PC-9 (cell line): ENCODE results near the gene CAP2. TPM values are rescaled to one million over a fixed set of nuclear protein-coding genes. Genes with fewer than 3 reads are reported as not detected.

Experiments
- BruUV-seq: library from RNA; stranded (reverse); fragments of 400-500 nt; replicated peaks from 2 replicates; lab custom pipeline; 2021; lab: Mats Ljungman, UMichigan
- CTCF ChIA-PET: fragments of 300-600 bp; sonication (Branson Sonifier 250); formaldehyde crosslinking; loops from one replicate; lab custom pipeline; 2022; ENCODE audit warnings: antibody characterized with exemption; lab: Charles Lee
- POLR2A ChIA-PET: fragments of 300-600 bp; sonication (Branson Sonifier 250); formaldehyde crosslinking; loops from one replicate; lab custom pipeline; 2022; ENCODE audit warnings: antibody characterized with exemption; ENCODE audit not compliant: unreplicated experiment; lab: Charles Lee
- DNase-seq, 2 experiments: peaks; one replicate each; pipeline versions ENCODE4 v3.0.0 to v3.0.0-alpha.2; 2015 to 2022; ENCODE audit warnings: mixed read lengths in 1 of 2
- H2AFZ ChIP-seq: fragments of 200-600 bp; sonication (generic); 2 replicates; pipeline ENCODE4 v1.8.1; 2017; ENCODE audit warnings: antibody characterized with exemption
- H3F3A ChIP-seq: fragments of 200-600 bp; sonication (generic); 2 replicates; pipeline ENCODE4 v1.8.1; 2017; ENCODE audit warnings: antibody characterized with exemption, mild to moderate bottlenecking, low read depth; ENCODE audit not compliant: insufficient read depth
- H3K27ac ChIP-seq: fragments of 200-600 bp; sonication (generic); 2 replicates; pipeline ENCODE4 v1.6.1; 2016; ENCODE audit warnings: mixed run types
- H3K27me3 ChIP-seq: fragments of 200-600 bp; sonication (generic); 2 replicates; pipeline ENCODE4 v1.6.1; 2016; ENCODE audit warnings: low read depth, mixed run types; ENCODE audit not compliant: insufficient read depth
- H3K36me3 ChIP-seq: fragments of 200-600 bp; sonication (generic); 2 replicates; pipeline ENCODE4 v1.6.1; 2016; ENCODE audit warnings: low read depth, mixed run types
- H3K4me1 ChIP-seq: fragments of 200-600 bp; sonication (generic); replicated peaks from 2 replicates; pipeline ENCODE4 v1.6.1; 2016; ENCODE audit warnings: mixed run types; ENCODE audit not compliant: insufficient read depth
- H3K4me2 ChIP-seq: fragments of 200-600 bp; sonication (generic); 2 replicates; pipeline ENCODE4 v1.6.1; 2017; ENCODE audit warnings: mixed run types
- H3K4me3 ChIP-seq: fragments of 200-600 bp; sonication (generic); 2 replicates; pipeline ENCODE4 v1.6.1; 2016; ENCODE audit warnings: mixed run types
- H3K79me2 ChIP-seq: fragments of 200-600 bp; sonication (generic); 2 replicates; pipeline ENCODE4 v1.6.1; 2017; ENCODE audit warnings: low read depth, mixed run types
- H3K9me2 ChIP-seq: fragments of 200-600 bp; sonication (generic); 2 replicates; pipeline ENCODE4 v1.8.1; 2017; ENCODE audit warnings: mild to moderate bottlenecking; ENCODE audit not compliant: insufficient read depth
- H3K9me3 ChIP-seq: fragments of 200-600 bp; sonication (generic); 2 replicates; pipeline ENCODE4 v1.8.1; 2016; ENCODE audit warnings: low read depth; ENCODE audit not compliant: insufficient read depth
- H4K20me1 ChIP-seq: fragments of 200-600 bp; sonication (generic); 2 replicates; pipeline ENCODE4 v1.8.1; 2017; ENCODE audit not compliant: insufficient read depth
- CTCF ChIP-seq: fragments of 200-600 bp; sonication (generic); conservative IDR thresholded peaks from 2 replicates; pipeline ENCODE4 v1.6.1; 2017; ENCODE audit warnings: mixed run types, antibody characterized with exemption, mild to moderate bottlenecking, moderate library complexity
- EZH2 ChIP-seq: fragments of 200-600 bp; sonication (generic); IDR thresholded peaks from 2 replicates; pipeline ENCODE4 v1.8.0; 2017; ENCODE audit warnings: antibody characterized with exemption, low read depth
- intact Hi-C: fragments of 100-400 bp; cut with micrococcal nuclease; formaldehyde crosslinking; loops from one replicate; pipeline ENCODE4 v1.10.0; 2022; ENCODE audit not compliant: unreplicated experiment
- total RNA-seq: library from RNA; stranded (reverse); gene quantifications from 2 replicates; pipeline ENCODE4 v1.2.3, GENCODE V29; 2021

Gene CAP2
- total RNA-seq, 1 experiment from 2014 or later, result 12.0 TPM

DNA sequence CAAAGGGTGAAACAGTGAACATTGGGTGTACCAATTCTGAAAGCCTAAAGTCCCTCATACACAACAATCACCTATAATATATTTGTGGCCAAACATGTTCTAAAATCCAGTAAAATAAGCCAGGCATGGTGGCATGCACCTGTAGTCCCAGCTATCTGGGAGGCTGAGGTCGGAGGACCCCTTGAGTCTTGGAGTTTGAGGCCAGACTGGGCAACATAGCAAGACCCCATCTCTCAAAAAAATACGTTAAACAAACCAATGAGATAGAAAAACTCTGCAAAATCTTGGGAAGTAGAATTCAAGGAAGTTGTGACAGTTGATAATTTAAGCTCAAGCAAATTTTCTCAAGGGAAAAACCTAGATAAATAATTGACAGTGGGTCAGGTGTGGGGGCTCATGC, 92.6 kb downstream of the CAP2 start:
- Histone ChIP-seq H3K4me1 (no peaks in the 10 kb centered on the region), H3K27ac (no peak overlapping the region), H2AFZ (no peak overlapping the region), H4K20me1 (no peaks in the 10 kb centered on the region), H3K9me2 (no peaks in the 10 kb centered on the region), H3K79me2 (no peaks in the 10 kb centered on the region), H3F3A (no peaks in the 10 kb centered on the region), H3K4me2 (no peak overlapping the region), H3K9me3 (no peaks in the 10 kb centered on the region), H3K36me3 (no peaks in the 10 kb centered on the region), H3K4me3 (no peak overlapping the region), H3K27me3 (no peaks in the 10 kb centered on the region)
- no peak for DNase-seq
- intact Hi-C loops, result no loop called here
- no TSS peak for BruUV-seq
- CTCF ChIA-PET, result no interaction called here
- POLR2A ChIA-PET, result no interaction called here
- no peak for TF ChIP-seq CTCF
- no peak for TF ChIP-seq EZH2

GRCh38 chr6:17486680-17487079, 93.3 kb downstream of the CAP2 start:
- TF ChIP-seq CTCF (no peak), EZH2 (no peak)
- intact Hi-C loops, result no loop called here
- H3K27ac ChIP-seq, result no peak overlapping the region
- no peak overlapping the region for H3K4me3 ChIP-seq
- no TSS peak for BruUV-seq
- ChIA-PET POLR2A (no interaction called here), CTCF (no interaction called here)
- no peak overlapping the region for H3K4me2 ChIP-seq
- H3F3A ChIP-seq, result no peaks in the 10 kb centered on the region
- H3K36me3 ChIP-seq, result no peaks in the 10 kb centered on the region
- H3K79me2 ChIP-seq, result no peaks in the 10 kb centered on the region
- H4K20me1 ChIP-seq, result no peaks in the 10 kb centered on the region
- no peaks in the 10 kb centered on the region for H3K9me2 ChIP-seq
- no peaks in the 10 kb centered on the region for H3K9me3 ChIP-seq
- DNase-seq, result no peak
- no peaks in the 10 kb centered on the region for H3K4me1 ChIP-seq
- no peaks in the 10 kb centered on the region for H3K27me3 ChIP-seq
- H2AFZ ChIP-seq, result no peak overlapping the region

- no peaks in the 10 kb centered on the region for H3K4me1 ChIP-seq
- no TSS peak for BruUV-seq
- no peak overlapping the region for H2AFZ ChIP-seq
- H3K27ac ChIP-seq, result no peak overlapping the region
- no peak for DNase-seq
- no peaks in the 10 kb centered on the region for H3K9me2 ChIP-seq
- TF ChIP-seq EZH2, result no peak
- no peak overlapping the region for H3K4me3 ChIP-seq
- H3K36me3 ChIP-seq, result 0 out of 2 replicates have a peak, but pooled peaks cover 12% of the 10 kb centered on the region
- no peaks in the 10 kb centered on the region for H3F3A ChIP-seq
- H3K9me3 ChIP-seq, result peaks cover 5% of the 10 kb centered on the region; the same call in 1 of the 2 replicates
- no peaks in the 10 kb centered on the region for H3K27me3 ChIP-seq
- H3K79me2 ChIP-seq, result no peaks in the 10 kb centered on the region
- H4K20me1 ChIP-seq, result no peaks in the 10 kb centered on the region
- ChIA-PET POLR2A (no interaction called here), CTCF (no interaction called here)
- H3K4me2 ChIP-seq, result no peak overlapping the region
- intact Hi-C loops, result no loop called here
Measured at GRCh38 chr6:17490724-17491123, 97.3 kb downstream of the CAP2 start.
